Dermis blood vessel endothelial cell (primary cell): ENCODE results near the gene TMEM63B. TPM values are rescaled to one million over a fixed set of nuclear protein-coding genes. Genes with fewer than 3 reads are reported as not detected.
"Not testable (repeated sequence)": the region's sequence is repeated elsewhere in the genome, so short reads cannot be mapped to it uniquely, and the experiment has no call there.

Experiments used
- DNase-seq: peaks from one replicate; pipeline ENCODE4 v3.0.0; 2010
- total RNA-seq: library from RNA; depleted of rRNA; stranded (reverse); fragments of >200 nt; gene quantifications from 2 replicates; pipeline ENCODE4 v1.2.3, GENCODE V29; 2014

The TMEM63B gene
- total RNA-seq, 1 donor from 2014 or later = 33.0 TPM

DNA sequence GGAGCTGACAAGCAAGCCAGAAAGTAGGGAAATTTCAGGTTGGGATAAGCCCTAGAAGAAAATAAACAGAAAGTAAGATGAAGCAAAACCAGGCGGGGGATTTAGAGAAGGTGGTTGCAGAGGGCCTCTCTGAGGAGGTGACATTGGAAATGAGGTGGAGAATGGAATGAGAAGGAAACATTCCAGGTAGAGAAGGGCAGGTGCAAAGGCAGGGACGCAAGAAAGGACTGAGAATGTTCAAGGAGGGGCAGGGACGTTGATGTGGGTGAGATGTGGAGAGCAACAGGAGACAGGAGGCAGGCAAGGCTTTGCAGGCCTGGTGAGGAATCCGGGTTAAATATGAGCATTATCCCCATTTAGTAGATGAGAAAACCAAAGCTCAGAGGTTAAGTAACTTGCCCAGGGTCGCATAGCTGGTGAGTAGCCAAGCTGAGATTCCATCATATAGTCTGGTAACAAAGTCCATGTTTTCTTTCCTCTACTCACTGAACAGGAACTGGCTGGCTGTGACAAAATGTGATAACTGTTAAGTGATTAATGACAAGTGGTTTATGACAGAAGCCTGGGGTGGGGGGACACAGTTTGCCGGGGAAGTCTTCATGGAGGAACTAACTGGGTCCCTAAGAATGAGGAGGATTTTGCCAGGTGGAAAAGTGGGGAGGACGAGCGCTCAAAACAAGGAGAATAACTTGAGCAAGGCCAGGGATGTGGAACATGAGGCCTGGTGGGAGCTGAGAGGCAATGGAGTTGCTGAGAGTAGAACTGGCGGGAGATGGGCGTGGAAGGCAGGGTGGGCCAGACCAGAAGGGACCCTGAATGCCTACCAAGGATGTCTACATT is 32.7 kb upstream of the TMEM63B start:
- no peak for DNase-seq

DNA sequence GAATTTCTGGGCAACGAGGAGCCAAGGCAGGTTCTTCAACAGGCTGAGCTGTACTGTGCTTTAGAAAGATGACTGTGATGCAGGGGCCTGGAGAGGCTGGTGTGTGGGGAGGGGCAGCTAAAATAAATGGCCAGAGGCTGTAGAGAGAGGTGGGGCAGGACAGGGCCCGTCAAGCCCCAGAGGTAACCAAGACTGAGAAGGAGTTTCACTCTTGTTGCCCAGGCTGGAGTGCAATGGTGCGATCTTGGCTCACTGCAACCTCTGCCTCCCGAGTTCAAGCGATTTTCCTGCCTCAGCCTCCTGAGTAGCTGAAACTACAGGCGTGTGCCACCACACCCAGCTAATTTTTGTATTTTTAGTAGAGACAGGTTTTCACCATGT is 32.1 kb upstream of the TMEM63B start:
- not testable (repeated sequence) for DNase-seq

DNA sequence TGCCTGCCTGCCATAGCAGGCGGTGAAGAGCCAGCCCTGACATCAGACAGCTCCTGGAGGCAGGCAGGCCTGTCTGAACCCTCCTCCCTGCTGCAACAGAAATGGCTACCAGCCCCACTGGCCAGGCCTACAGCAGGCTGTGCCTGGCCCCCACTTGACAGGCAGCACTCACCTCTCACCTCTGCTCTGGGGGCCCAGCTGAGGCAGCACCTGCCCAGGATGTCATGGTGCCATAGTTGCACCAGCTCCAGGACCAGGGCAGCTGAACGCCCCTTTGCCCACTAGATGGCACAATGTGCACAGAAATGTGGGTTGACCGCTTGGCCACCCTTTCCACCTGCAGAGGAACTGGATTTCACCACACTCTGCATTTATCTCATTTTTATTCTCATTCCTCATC is 30.7 kb upstream of the TMEM63B start:
- peak; percentile 87 for DNase-seq

DNA sequence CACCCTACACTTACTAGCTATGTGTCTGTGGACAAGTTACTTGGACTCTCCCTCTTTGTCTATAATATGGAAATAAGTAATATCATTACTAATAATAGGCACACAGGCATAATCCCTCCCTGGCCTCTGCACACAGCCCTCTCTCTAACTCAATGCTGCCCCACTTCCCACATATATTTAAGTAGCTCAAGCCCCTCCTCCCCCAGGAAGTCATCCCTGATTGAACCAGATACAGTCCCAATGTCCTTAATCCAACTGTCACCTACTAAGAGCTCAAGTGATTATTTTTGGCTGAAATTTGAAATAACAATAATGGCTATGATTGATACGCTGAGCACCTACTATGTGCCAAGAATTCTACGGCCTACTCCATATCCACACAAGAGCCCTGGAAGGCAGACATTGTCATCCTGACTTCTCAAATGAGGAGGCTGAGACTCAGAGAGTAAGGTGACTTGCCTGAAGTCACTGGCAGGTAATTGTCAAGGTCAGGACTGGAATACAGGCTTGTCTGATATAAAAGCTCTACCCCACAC is 29.5 kb upstream of the TMEM63B start:
- no peak for DNase-seq

DNA sequence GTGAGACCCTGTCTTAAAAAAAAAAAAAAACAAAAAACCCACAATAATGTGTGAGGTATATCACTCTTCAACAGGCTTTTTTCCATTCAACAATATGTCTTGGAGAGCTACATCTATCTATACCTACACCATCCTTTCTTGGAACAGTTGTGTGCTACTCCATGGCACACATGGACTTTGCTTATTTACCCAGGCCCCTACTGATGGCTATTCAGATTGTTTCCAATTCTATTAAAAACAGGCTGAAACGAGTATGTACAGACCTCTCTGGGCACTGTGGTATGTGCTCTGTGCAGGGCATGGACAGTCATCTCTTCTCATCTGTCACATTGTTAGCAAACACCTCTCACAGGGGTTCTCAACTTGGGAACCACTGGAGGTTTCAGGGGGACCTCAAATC is 28.2 kb upstream of the TMEM63B start:
- no peak for DNase-seq

DNA sequence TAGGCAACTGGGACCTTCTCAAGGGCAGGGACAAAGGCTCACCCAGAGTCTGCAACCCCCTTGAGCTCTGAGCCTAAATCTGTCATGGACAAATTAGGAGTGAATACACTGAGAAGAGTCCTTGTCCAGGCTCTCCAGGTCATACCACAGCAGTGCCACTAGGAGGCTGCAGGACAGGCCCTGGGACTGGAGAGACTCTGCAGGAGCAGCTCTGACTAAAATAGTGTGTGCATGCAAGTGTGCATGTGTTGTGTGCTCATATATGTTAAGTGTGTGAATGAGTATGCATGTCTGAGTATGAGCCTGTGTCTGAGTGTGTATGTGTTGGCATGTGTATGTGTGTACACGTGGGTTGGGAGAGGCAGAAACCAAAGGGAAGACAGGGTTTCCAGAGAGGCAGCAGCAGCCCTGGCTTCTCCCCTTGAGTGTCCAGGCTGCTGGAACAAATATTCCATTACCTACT is 27.2 kb upstream of the TMEM63B start:
- peak; percentile 81 for DNase-seq

DNA sequence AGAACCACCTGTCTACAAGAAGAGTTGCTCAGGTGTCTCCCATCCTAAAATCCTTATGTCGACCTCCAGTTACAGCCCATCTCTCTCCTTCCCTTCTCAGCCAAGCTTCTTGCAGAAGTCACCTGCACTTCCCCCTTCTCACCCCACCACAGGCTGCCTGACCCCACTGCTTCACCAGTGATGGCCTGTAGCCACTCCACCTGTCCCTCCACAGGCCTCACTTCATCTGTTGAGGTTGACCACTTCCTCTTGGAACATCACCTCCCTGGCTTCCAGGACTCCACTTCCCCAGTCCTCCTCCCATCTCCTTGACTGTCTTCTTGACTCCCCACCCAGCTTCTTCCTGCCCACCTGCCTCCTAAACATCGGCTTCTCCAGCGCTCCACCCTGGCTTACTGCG is 25.5 kb upstream of the TMEM63B start:
- no peak for DNase-seq

DNA sequence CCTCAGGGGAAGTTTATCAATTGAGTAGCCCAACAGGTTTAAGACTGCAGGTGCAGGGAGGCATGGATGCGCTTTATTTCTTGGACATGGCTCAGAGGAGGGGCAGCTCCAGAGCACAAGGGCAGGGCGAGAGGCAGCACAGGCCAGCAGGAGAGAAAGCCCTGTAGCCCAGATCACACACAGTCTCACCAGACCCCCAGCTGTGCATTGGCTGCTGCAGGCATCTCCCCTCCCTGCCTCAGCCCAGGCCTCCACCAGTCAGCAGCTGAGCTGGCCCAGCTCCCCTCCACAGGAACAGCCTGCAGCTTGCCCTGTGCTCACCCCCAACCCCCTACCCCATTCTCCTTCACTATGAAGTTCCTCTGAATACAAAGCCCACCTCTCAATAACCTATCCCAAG is 24.8 kb upstream of the TMEM63B start:
- no peak for DNase-seq

DNA sequence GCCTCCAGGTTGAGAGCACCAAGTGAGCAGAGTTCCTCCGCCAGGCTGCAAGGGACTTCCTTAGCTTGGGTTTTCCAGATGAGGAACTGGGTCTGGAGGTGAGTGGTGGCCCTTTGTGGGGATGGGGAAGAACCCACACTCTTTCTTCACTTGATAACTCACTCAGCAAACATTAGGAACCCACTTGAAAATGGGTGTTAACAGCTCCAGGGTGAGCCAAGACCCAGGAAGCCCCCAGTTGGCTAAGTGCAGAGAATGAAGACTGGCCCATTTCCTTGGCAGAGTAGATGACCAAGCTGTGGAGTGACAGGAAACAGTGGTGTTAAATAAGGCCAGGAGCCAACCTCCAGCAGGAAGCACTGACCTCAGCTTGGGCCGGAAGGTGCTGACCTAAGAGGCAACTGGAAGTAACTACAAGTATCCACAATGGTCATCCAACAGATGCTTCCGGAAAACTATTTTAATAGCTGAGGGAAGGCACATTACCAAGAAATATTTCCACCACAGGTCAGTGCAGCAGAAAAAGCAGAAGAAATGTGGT is 22.8 kb upstream of the TMEM63B start:
- DNase-seq = peak; percentile 99

DNA sequence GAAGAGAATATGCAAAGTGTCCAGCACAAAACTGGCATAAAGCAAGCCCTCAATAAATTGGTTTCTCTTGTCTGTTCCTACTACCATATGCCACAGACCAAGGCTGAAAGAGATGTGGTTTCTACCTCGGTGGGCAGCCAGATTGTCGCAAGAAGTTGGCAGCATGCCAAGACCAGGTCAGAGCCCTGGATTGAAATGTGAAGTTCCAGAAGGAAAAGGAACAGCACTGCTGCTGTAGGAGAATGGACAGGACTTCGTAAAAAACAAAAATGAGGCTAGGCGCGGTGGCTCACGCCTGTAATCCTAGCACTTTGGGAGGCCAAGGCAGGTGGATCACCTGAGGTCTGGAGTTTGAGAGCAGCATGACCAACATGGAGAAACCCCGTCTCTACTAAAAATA is 22.2 kb upstream of the TMEM63B start:
- no peak for DNase-seq

DNA sequence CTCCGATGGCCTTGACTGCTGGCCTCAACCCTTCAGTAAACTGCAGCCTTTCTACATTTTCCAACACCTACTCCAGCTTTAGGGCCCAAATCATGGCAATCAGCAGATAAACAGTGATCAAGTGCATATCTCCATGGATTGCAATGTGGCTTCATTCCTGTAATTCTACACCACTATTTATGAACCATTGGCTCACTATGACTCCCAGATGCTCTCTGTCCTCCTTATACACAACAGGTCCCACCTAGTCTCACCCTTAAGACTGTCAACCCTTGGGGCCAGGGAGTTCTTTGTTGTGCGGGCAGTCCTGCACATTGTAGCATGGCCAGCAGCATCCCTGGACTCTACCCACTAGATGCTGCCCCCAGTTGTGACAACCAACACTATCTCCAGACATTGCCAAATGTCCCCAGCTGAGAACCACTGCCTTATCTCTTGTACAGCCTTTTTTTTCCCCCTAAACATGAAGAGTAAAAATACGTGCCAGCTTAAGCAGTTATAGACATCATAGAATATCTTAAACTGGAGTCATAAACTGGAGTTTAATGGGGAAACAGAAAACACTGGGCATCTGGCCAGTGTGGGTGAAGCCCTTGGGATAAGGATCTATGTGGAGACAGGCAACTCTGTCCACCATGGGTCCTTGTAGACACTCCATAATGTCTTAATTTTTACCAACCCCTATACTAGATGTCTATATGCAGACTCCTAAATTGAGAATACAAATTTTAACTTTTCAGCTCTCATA is 21.2 kb upstream of the TMEM63B start:
- DNase-seq = no peak

DNA sequence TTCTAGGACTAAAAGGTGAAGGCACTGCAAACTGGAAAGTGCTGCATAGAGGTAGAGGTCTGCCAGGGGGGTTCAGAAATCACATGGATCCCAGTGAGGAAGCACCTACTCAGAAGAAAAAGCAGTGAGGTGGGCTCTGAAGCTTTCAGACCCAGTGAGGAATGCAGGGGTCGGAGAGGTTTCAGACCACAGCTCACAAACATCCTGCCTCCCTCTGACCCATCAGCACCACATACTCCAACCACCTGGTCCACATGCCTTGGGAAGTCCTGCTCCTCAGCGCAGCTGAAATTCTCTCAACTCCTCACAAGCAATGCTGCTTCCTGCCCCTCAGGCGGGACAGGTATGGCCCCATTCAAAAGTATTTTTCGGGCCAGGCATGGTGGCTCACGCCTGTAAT is 20.3 kb upstream of the TMEM63B start:
- peak; percentile 82 for DNase-seq

DNA sequence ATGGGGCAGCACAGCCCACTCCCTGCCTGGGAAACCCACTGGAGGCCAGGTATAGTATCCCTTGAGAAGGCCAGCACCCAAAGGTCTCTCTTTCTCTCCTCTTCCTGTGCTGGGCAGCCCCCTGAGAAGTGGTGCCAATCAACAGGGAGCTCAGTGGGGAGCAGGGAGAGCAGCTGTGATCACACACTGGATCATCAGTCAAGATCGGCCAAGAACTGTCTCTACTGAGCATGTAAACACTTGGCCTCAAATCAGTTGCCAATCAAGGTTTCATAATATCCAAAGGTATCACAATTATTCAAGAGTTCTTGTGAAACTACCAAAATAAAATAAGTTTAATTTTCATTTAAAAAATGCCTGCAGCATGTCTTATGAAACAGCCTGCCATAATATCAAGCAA is 18.9 kb upstream of the TMEM63B start:
- no peak for DNase-seq

DNA sequence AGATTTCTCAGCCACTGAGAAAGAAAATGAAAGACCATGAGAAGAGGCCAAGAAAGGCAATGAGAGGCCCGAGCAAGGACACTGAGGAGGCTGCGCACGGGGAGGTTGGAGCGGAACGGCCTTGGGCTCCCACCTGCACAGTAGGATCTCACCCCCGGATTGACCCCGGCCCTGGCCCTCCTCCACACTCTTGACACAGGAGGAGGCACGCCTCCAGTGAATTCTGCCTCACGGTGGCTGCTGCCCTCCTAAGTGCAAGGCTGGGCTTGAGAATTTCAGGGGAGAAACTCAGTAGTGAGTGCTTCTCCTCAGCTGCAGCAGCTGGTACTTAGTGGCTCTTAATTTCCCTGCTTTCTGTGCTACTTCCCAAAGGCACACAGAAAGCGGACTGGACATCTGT is 18.1 kb upstream of the TMEM63B start:
- no peak for DNase-seq

DNA sequence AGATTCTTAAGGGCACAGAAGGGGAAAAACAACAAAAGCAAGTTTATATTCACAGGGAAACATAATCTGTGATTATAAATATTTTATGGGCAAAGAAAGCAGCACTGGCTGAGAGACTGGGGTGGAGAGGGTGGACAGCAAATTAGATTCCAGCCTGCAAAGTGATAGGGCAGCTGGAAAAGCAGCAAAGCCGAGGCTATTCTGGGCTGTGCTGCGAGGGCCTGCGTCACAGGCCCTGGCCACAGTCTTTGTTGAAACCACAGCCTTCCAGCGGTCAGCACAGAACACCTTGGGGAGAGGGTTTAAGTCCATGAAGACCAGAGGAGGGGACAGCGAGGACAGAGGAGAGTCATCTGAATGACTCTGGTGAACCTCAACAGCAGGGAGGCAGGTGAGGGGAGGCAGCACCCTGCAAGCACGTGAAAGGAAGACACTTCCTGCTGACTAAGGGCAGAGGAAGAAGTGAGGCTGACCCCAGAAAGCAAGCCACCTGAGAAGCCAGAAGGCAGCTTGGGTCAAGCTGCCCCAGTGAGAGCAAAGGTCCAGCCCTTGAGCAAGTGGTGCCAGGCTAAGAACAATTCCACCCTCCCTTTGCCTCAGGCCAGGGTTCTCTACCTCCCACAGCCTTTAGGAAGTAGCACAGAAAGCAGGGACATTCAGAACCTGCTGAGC is 17.2 kb upstream of the TMEM63B start:
- no peak for DNase-seq

DNA sequence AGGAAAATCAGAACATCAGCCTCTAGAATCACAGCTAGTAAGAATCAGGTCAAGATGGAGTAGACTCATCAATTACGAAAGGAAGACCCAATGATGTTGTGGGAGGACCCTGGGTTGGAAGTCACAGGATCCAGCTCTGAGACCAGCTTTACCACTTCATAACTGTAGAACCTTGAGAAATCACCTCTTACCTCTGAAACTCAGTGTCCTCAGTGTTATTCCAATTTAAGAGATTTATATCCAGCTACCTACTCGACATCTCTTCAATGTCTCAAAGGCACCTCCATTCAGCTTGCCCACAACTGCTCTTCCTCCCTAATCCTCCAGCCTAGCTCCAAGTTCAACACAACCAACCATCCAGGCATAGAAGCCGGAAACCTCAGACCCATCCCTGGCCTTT is 16.4 kb upstream of the TMEM63B start:
- no peak for DNase-seq

DNA sequence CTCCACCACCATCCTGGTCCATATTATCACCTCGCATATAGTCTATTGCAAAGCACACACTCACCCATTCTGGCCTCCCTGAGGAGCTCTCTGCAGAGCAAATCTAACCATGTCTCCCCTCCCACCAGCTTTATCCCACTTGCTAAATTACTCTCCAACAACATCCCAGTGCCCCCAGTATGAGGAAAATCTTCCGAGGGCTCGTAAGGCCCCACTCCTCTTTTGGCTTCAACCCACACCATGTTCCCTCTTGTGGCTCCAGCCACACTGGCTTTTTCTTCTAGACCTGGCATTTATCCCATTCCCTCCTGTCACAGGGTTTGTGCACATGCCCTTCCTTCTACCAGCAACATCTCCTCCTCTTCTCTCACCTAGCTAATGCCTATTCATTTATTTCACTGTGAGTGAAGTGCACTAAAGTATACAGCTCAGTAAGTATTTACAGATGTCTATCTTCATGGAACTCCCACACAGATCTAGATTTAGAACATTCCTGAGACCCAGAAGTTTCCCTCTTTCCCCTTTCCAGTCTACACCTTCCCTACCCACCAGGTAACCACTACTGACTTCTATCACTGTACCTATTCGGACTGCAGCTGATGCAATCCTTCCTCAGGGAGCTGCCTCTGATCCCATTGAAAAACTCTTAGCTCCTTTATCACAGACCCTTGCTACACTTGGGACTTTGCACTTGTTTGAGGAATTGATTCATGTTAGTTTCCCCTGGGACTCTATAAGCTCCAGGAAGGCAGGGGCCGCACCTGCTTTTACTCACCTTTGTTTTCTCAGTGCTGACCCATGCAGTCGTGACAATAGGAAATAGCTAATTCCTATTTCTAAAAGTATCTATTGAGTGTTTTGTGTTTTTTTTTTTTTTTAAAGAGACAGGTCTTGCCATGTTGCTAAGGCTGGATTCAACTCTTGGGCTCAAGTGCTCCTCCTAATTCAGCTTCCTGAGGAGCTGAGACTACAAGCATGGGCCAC is 15.6 kb upstream of the TMEM63B start:
- DNase-seq = no peak

DNA sequence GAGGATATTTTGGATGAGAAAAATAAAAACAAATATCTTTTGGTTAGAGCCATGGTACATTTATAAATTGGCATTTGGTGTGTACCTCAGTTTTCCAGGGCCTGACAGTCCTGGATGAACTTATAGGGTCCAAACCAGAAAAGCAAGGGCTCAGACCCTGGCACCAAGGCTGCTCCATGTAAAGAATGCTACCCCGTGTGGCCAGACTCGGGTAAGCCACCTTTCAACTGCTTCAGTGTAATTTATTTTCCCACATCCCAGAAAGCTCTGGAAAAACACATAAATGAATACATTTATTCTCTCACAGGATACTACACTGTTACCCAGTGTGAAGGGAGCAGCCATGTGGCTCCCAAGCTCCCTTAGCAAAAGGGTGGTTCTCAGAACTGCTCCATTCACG is 13.9 kb upstream of the TMEM63B start:
- DNase-seq = peak; percentile 56

DNA sequence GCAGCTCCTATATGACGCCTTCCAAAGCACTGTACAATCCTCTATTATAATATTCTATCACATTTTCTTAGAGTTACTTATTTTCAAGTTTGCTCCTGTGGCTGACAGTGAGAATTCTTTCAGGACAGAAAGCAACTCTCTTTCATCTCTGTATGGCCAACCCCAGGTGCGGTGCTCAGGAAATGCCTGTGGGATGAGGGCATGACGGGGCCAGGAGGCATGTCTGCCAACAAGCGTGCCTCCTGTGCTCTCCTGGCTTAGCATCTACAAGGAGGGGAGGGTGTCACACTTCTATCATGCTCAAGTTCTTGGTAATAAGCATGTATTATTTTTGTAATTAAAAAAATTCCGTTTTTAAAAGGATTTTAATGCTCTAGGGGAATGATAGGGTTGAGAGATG is 11.5 kb upstream of the TMEM63B start:
- DNase-seq = peak; percentile 81

DNA sequence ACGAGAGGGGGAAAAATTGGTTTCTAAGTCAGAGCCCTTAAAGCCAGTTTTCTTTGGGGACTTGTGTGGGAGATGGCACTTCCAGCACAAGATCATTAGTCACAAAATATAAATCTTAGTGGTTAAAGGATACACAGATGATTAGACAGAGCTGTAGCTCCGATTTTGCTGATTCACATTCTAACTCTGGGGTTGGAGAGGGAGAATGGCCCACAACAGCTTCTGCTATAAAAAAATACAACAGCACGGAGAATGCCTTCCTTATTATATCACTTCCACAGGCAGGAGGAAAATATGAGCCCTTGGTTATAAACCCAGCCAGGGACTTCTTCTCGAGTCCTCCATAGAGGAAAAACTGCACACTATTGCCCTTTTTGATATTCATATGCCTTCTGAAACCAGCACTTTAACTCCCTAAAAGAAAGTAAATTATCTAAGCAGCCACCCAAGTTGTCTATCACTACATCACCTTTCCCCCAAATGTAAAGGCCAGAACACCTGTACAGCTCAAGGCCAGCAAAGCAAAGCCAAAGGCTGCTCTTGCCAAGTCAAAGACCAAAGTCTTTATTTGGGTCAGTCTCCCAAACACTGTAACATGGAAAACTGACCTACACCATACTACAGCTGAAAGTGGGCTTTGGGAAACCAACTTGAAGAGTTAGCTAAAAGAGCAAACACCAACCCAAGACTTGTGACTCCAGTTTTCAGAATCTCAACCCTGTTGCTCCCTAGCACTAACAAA is 10.5 kb upstream of the TMEM63B start:
- DNase-seq = peak; percentile 75
